HG03060 (cell line): ENCODE results near the gene DISP2.

Source experiments
- ATAC-seq: cut with Tn5 transposase; IDR thresholded peaks from one replicate; pipeline ENCODE4 v1.9.1; 2021; ENCODE audit warnings: low read depth, moderate number of reproducible peaks; ENCODE audit not compliant: unreplicated experiment

The DISP2 gene

GRCh38 chr15:40360015-40360414 is 2.0 kb downstream of the DISP2 start:
- no peak for ATAC-seq

- no peak for ATAC-seq
Observed at GRCh38 chr15:40361640-40362039, 3.6 kb downstream of the DISP2 start.

GRCh38 chr15:40363611-40364010 is 5.6 kb downstream of the DISP2 start:
- ATAC-seq = no peak

- ATAC-seq = no peak
Observed at GRCh38 chr15:40364251-40364650, 6.2 kb downstream of the DISP2 start.

GRCh38 chr15:40365016-40365415 is 7.0 kb downstream of the DISP2 start:
- no peak for ATAC-seq

GRCh38 chr15:40365624-40366456 is 7.8 kb downstream of the DISP2 start:
- ATAC-seq = no peak

- ATAC-seq = no peak
Observed at GRCh38 chr15:40366457-40367370, 8.7 kb downstream of the DISP2 start.

GRCh38 chr15:40367371-40367685 is 9.3 kb downstream of the DISP2 start:
- ATAC-seq = no peak

- peak; percentile 65 for ATAC-seq
Observed at GRCh38 chr15:40367686-40368611, 9.9 kb downstream of the DISP2 start.

GRCh38 chr15:40368719-40369473 is 10.9 kb downstream of the DISP2 start:
- no peak for ATAC-seq

GRCh38 chr15:40369474-40369869 is 11.5 kb downstream of the DISP2 start:
- no peak for ATAC-seq

- ATAC-seq = no peak
Observed at GRCh38 chr15:40369971-40370370, 12.0 kb downstream of the DISP2 start.

GRCh38 chr15:40372981-40373380 is 15.0 kb downstream of the DISP2 start:
- ATAC-seq = no peak

GRCh38 chr15:40377606-40378005 is 19.6 kb downstream of the DISP2 start:
- ATAC-seq = no peak

GRCh38 chr15:40379374-40379773 is 21.4 kb downstream of the DISP2 start:
- no peak for ATAC-seq

- ATAC-seq = no peak
Observed at GRCh38 chr15:40379853-40380252, 21.8 kb downstream of the DISP2 start.

GRCh38 chr15:40380636-40381035 is 22.6 kb downstream of the DISP2 start:
- ATAC-seq = no peak

- no peak for ATAC-seq
Observed at GRCh38 chr15:40381818-40382529, 24.0 kb downstream of the DISP2 start.
